GM12874 (cell line): ENCODE results near the gene TMPRSS6.

Experiments used
- TF ChIP-seq, protein P1 (sequence below): IDR thresholded peaks from 2 replicates; pipeline ENCODE4 v1.5.1; 2011; ENCODE audit warnings: low read depth, mild to moderate bottlenecking, control low read depth, low read length, moderate library complexity; ENCODE audit not compliant: insufficient read depth

TMPRSS6 gene

DNA sequence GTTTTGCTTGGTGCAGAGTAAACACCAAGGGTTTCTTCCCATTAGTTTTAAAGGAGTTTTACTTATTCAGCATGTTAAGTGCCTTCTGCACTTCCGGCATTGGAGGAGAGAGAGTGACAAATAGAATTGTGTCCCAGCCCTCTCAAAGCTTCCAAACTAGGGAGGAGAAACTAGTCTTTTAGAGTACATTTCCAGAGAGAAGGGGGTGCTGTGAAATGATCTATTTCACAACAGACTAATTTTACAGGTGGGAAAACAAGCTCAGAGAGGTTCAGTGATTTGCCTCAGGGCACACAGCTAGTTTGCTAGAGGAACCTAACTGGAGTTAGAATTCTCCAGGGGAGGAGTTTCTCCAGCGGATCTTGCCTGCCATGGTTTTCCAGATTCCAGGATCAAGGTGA, 77.4 kb downstream of the TMPRSS6 start:
- TF ChIP-seq, protein P1, sequence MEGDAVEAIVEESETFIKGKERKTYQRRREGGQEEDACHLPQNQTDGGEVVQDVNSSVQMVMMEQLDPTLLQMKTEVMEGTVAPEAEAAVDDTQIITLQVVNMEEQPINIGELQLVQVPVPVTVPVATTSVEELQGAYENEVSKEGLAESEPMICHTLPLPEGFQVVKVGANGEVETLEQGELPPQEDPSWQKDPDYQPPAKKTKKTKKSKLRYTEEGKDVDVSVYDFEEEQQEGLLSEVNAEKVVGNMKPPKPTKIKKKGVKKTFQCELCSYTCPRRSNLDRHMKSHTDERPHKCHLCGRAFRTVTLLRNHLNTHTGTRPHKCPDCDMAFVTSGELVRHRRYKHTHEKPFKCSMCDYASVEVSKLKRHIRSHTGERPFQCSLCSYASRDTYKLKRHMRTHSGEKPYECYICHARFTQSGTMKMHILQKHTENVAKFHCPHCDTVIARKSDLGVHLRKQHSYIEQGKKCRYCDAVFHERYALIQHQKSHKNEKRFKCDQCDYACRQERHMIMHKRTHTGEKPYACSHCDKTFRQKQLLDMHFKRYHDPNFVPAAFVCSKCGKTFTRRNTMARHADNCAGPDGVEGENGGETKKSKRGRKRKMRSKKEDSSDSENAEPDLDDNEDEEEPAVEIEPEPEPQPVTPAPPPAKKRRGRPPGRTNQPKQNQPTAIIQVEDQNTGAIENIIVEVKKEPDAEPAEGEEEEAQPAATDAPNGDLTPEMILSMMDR: no peak

DNA sequence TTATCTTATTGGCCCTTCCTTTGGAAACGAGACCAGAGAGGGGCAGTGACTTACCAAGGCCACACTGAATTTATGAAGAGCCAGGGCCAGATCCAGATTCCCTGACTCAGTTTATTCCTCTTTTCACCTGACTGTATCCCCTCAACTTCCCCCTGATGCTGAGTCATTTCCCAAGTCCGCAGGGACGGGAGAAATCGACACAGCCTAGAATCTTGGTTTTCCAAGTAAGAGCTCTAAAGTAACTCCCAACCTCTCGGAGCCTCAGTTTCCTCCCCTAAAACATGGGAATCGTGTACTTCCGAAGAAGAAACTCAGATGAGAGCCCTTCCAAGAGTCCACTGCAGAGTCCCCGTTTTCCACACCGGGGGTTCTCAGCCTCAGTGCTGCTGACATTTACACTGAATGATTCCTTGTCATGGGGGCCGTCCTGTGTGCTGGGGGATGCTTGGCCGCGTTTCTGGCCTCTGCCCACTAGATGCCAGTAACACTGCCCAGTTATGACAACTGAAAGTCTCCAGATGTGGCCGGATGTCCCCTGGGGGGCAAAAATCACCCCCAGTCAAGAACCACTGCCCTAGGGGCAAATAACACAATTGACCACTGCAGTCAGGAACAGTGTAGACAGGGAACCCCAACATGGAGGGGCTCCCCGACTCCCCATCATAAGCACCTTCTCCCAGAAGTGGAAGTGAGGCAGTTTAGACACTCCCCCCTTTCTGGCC, 78.8 kb downstream of the TMPRSS6 start:
- TF ChIP-seq, protein P1: no peak

DNA sequence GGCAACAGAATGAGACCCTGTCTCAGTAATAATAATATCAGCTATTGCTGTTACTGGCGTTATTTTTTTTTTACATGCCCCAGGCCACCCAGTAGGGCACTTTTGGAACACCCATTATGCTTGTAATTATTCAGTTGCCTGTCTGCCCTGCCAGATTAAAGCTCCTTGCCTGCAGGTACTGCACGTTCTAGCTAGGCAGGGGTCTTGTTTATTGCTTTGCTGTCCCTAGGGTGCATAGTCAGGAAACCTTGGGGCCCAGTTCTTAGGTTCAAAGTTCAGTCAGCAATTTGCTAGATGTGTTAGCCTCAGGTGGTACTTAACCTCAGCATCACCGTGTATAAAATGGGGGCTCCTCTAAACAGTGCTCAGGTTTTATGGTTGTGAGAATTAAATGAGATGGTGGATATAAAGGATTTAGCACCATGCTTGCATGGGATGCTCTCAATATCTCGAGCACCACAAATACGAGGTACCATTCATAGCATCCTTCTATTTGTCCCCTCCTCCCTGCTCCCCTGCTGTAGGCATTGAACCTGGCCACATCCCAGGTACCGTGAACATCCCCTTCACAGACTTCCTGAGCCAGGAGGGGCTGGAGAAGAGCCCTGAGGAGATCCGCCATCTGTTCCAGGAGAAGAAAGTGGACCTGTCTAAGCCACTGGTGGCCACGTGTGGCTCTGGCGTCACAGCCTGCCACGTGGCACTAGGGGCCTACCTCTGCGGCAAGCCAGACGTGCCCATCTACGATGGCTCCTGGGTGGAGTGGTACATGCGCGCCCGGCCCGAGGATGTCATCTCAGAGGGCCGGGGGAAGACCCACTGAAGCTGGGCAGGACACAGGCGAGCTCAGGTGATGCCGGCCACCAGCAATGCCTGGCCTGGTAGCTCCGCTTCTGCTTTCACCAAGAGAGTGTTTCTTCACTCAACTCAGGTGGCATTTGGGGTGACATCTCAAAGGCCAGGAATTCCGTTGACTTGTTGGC, 80.5 kb downstream of the TMPRSS6 start:
- TF ChIP-seq, protein P1: no peak

DNA sequence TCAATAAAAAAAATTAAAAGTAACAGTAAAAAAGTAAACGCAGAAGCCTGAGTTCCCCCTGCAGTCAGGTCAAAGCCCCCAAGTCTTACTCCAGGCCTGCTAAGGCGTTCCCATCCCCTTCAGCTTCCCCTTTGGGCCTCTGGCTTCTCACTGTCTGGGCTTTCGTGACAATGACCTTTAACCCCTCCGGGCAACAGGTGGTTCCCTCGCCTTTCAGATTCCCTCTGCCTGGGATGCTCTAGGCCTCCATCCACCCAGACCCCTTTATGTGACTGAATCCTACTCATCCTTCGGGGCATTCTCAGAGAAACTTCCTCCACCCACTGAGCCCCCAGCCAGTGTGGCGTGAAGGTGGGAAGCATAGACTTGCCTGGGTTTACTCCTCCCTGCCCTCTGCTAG, 82.0 kb downstream of the TMPRSS6 start:
- TF ChIP-seq, protein P1: no peak

DNA sequence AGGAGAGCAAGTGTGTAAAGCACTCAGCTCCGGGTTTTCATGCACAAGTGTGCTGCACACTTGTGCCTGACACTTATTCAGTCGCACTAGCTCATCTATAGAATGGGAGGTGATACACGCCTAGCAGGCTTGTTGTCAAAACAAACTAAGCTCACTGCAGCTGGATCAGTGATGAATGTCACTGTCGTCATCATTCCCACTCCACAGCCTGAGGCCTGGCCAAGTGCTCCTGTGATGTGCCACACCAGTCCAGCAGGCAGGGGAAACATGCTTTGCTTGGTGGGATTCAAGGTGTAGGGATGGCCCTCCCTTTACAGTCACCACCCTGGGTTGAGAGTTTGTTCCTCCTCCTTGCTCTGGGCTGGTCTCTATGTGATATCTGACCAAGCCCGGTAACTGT, 83.2 kb downstream of the TMPRSS6 start:
- TF ChIP-seq, protein P1: no peak

DNA sequence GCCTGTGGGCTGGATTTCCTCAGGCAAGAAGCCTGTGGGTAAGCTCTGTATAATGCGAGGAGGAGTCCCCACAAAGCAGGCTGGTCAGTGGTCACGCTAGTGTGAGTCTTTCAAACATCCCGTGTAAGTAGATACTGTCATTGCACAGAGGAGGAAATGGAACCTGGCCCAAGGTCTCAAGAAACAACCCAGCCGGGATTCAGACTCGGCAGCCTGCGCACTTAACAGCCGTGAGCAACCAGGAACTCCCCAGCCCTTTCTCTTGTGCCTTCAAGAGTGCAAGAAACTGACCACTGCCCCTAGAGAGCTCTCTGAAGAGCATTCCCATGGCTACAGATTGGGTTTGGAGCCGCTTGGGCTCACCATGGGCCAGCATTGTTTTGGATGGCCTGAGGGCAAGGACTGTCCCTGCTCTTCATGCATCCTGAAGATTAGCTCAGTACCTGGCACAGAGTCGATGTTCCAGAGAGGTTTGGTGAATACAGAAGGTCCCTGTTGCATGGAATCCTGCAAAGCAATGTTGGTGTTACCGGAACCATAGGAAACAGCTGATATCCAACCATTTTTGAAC, 83.9 kb downstream of the TMPRSS6 start:
- TF ChIP-seq, protein P1: no peak

DNA sequence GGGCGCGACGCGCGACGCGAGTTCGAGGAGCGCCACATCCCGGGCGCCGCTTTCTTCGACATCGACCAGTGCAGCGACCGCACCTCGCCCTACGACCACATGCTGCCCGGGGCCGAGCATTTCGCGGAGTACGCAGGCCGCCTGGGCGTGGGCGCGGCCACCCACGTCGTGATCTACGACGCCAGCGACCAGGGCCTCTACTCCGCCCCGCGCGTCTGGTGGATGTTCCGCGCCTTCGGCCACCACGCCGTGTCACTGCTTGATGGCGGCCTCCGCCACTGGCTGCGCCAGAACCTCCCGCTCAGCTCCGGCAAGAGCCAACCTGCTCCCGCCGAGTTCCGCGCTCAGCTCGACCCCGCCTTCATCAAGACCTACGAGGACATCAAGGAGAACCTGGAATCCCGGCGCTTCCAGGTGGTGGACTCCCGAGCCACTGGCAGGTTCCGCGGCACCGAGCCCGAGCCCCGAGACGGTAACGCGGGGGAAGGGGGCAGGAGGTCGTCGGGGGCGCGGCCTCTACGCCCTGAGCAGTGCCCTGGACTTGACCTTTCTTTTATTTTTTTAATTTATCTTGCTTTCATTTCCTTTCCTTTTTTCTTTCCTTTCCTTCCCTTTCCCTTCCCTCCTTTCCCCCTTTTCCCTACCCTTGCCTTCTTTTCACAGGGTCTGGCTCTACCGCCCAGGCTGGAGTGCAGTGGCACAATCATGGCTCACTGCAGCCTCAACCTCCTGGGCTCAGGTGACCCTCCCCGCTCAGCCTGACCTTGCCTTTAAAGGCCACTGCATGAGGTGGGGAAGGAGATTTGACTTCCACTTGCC, 85.0 kb downstream of the TMPRSS6 start:
- TF ChIP-seq, protein P1: no peak
